ENCODE measurements around the gene SET. TPM values are rescaled to one million over a fixed set of nuclear protein-coding genes. Genes with fewer than 3 reads are reported as not detected.

Gene SET
- polyA plus RNA-seq, 4 donors, result 466 to 785 (median 628) TPM

- no peak for DNase-seq (ENCODE audit: low read depth in 4 of 4, low spot score in 3 of 4)
Observed at GRCh38 chr9:128727640-128728248, 38.7 kb downstream of the SET start.

- DNase-seq (ENCODE audit: low read depth in 4 of 4, low spot score in 3 of 4), result no peak
Observed at GRCh38 chr9:128728298-128728697, 39.3 kb downstream of the SET start.

GRCh38 chr9:128729302-128729701 lies 40.3 kb downstream of the SET start:
- no peak for DNase-seq (ENCODE audit: low read depth in 4 of 4, low spot score in 3 of 4)

- DNase-seq (ENCODE audit: low read depth in 4 of 4, low spot score in 3 of 4), result no peak
Observed at GRCh38 chr9:128729766-128730517, 40.9 kb downstream of the SET start.

GRCh38 chr9:128731093-128731492 lies 42.1 kb downstream of the SET start:
- no peak for DNase-seq (ENCODE audit: low read depth in 4 of 4, low spot score in 3 of 4)

GRCh38 chr9:128731691-128732090 lies 42.7 kb downstream of the SET start:
- DNase-seq (ENCODE audit: low read depth in 4 of 4, low spot score in 3 of 4), result no peak

GRCh38 chr9:128732576-128732975 lies 43.6 kb downstream of the SET start:
- no peak for DNase-seq (ENCODE audit: low read depth in 4 of 4, low spot score in 3 of 4)

GRCh38 chr9:128733256-128733655 lies 44.2 kb downstream of the SET start:
- DNase-seq (ENCODE audit: low read depth in 4 of 4, low spot score in 3 of 4), result peak; percentile 54 to 64 (median 59)

GRCh38 chr9:128735373-128735772 lies 46.4 kb downstream of the SET start:
- no peak for DNase-seq (ENCODE audit: low read depth in 4 of 4, low spot score in 3 of 4)

- DNase-seq (ENCODE audit: low read depth in 4 of 4, low spot score in 3 of 4), result no peak
Observed at GRCh38 chr9:128742401-128742800, 53.4 kb downstream of the SET start.

GRCh38 chr9:128743421-128743820 lies 54.4 kb downstream of the SET start:
- no peak for DNase-seq (ENCODE audit: low read depth in 4 of 4, low spot score in 3 of 4)

Other genes with a start within 250 kb of the SET start
- gene ODF2, start 233.2 kb upstream of the SET start, polyA plus RNA-seq (ENCODE audit: insufficient read length in 4 of 4), result 10 to 100 TPM; 29.8 to 51.4 (median 45.3) TPM
- gene GLE1, start 184.5 kb upstream of the SET start, polyA plus RNA-seq (ENCODE audit: insufficient read length in 4 of 4), result 10 to 100 TPM; 20.0 to 30.7 (median 30.3) TPM
- gene SPTAN1, start 136.6 kb upstream of the SET start, polyA plus RNA-seq (ENCODE audit: insufficient read length in 4 of 4), result 100 to 1,000 TPM; 299 to 423 (median 338) TPM
- 10 to 100 TPM; 36.2 to 84.6 (median 56.2) TPM for gene DYNC2I2, start 32.4 kb upstream of the SET start, polyA plus RNA-seq (ENCODE audit: insufficient read length in 4 of 4)
- gene PKN3, start 13.3 kb downstream of the SET start, polyA plus RNA-seq (ENCODE audit: insufficient read length in 4 of 4), result 10 to 100 TPM in 1 of 4 donors, 1 to 10 TPM in 3; 5.9 to 14.8 (median 9.2) TPM
- gene ZDHHC12, start 34.9 kb downstream of the SET start, polyA plus RNA-seq (ENCODE audit: insufficient read length in 4 of 4), result 10 to 100 TPM in 3 of 4 donors, 1 to 10 TPM in 1; 5.6 to 23.0 (median 17.0) TPM
- gene ZER1, start 82.7 kb downstream of the SET start, polyA plus RNA-seq (ENCODE audit: insufficient read length in 4 of 4), result 10 to 100 TPM; 28.6 to 39.9 (median 31.3) TPM
- gene TBC1D13, start 98.0 kb downstream of the SET start, polyA plus RNA-seq (ENCODE audit: insufficient read length in 4 of 4), result 10 to 100 TPM; 32.6 to 40.0 (median 35.8) TPM
- gene ENDOG, start 129.3 kb downstream of the SET start, polyA plus RNA-seq (ENCODE audit: insufficient read length in 4 of 4), result 10 to 100 TPM in 1 of 4 donors, 1 to 10 TPM in 3; 4.5 to 16.8 (median 7.3) TPM
- 10 to 100 TPM; 27.3 to 50.2 (median 38.5) TPM for gene SPOUT1, start 140.6 kb downstream of the SET start, polyA plus RNA-seq (ENCODE audit: insufficient read length in 4 of 4)
- 10 to 100 TPM in 3 of 4 donors, 1 to 10 TPM in 1; 5.3 to 31.2 (median 19.8) TPM for gene KYAT1, start 192.7 kb downstream of the SET start, polyA plus RNA-seq (ENCODE audit: insufficient read length in 4 of 4)
- 10 to 100 TPM; 24.1 to 30.7 (median 27.3) TPM for gene LRRC8A, start 192.9 kb downstream of the SET start, polyA plus RNA-seq (ENCODE audit: insufficient read length in 4 of 4)
- gene PHYHD1, start 231.8 kb downstream of the SET start, polyA plus RNA-seq (ENCODE audit: insufficient read length in 4 of 4), result 10 to 100 TPM; 39.0 to 71.7 (median 51.0) TPM

Data from left renal pelvis (tissue), 4 donors.